Neural progenitor cell (in vitro differentiated cells): ENCODE measurements around the gene TOX2.

Experiments used
- EZH2 ChIP-seq: fragments of 200-600 bp; sonication (generic); IDR thresholded peaks from 2 replicates; pipeline ENCODE4 v1.6.1; 2017; ENCODE audit warnings: antibody characterized with exemption, mild to moderate bottlenecking, moderate library complexity
- EZH2phosphoT487 ChIP-seq: fragments of 200-600 bp; sonication (generic); IDR thresholded peaks from 2 replicates; pipeline ENCODE4 v1.6.1; 2017; ENCODE audit warnings: antibody characterized with exemption
- TF ChIP-seq, protein P1 (sequence below): fragments of 200-600 bp; sonication (generic); IDR thresholded peaks from 2 replicates; pipeline ENCODE4 v1.5.1; 2017; ENCODE audit warnings: antibody characterized with exemption, mild to moderate bottlenecking

GRCh38 chr20:44004306-44004915 lies 89.8 kb downstream of the TOX2 start:
- TF ChIP-seq, protein P1, sequence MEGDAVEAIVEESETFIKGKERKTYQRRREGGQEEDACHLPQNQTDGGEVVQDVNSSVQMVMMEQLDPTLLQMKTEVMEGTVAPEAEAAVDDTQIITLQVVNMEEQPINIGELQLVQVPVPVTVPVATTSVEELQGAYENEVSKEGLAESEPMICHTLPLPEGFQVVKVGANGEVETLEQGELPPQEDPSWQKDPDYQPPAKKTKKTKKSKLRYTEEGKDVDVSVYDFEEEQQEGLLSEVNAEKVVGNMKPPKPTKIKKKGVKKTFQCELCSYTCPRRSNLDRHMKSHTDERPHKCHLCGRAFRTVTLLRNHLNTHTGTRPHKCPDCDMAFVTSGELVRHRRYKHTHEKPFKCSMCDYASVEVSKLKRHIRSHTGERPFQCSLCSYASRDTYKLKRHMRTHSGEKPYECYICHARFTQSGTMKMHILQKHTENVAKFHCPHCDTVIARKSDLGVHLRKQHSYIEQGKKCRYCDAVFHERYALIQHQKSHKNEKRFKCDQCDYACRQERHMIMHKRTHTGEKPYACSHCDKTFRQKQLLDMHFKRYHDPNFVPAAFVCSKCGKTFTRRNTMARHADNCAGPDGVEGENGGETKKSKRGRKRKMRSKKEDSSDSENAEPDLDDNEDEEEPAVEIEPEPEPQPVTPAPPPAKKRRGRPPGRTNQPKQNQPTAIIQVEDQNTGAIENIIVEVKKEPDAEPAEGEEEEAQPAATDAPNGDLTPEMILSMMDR = no peak
- TF ChIP-seq EZH2 (no peak), EZH2phosphoT487 (no peak)
